ENCODE data around the gene CRY2.
A peak's percentile ranks its signal among the peaks of the same experiment; 100 is the strongest.
"Not testable (repeated sequence)": the region's sequence is repeated elsewhere in the genome, so short reads cannot be mapped to it uniquely, and the experiment has no call there.

The CRY2 gene

DNA sequence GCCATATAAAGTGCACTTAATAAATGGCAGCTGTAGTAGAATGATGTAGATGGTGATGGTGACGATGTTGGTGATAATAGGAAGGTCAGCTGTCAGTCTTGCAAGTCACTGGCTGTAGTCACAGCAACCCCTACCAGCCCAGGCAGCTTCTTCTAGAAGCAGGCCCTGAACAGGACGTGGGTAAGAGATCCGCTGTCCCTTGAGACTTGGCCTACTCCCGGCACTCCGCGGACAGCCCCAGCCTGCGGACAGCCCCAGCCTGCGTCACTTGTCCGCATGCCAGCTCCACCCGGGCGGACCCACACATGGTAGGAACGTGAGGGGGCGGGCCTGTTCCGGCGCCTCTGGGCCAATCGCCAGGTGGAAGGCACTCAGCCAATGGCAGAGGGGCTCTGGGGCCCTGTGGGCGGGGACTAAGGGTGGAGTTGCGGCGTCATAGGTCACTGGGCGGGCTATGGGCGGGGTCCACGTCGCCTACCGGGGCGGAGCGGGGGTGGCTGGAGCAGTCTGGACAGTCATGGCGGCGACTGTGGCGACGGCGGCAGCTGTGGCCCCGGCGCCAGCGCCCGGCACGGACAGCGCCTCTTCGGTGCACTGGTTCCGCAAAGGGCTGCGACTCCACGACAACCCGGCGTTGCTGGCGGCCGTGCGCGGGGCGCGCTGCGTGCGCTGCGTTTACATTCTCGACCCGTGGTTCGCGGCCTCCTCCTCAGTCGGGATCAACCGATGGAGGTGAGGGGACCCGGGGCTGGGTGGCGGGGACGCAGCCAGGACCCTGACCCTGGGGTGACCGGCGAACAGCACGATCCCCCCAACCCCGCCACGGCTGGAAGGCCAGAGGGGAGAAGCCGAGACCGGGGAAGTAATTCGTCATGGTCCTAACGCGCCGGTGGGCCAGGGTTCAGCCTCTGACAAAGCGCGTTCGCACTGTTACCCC, at the start of gene CRY2:
CRY2 (plus strand) TSS at position 502 of the 937 bp plus-strand sequence; CDS start at position 518, 16 bp downstream.
- peak; percentile 92 for DNase-seq (ENCODE audit: low spot score)

DNA sequence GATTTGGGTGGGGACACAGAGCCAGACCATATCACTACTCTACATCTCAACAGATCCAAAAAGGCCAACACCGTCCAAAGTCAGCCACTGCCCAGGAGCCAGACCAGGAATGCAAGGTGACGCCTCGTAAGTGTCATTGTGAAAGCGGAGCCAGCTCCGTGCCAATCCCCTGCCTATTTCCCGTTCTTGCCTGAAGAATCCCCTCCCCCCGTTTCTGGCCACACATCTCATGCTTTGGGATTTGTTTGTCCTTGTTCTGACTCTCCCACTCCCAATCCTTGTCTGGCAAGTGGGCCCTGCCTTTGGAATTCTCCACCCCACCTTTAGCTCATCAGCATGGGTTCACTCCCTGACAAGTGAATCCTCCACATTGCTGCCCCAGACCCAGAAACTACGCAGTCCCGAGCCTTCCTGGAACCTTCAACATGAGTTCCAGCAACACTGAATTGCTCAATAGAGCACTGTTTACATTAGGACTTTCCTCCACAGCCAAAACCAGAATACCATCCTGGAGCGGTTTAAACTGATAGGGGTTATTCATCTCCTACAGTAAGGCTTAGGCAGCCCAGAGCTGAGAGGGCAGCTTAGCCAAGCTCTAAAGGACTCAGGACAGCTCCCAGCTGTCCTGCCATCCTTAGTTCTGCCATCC, 48.4 kb upstream of the CRY2 start:
- peak; percentile 26 for DNase-seq (ENCODE audit: low spot score)

- no peak for DNase-seq (ENCODE audit: low spot score)
Observed at GRCh38 chr11:45799562-45799961, 47.7 kb upstream of the CRY2 start.

DNA sequence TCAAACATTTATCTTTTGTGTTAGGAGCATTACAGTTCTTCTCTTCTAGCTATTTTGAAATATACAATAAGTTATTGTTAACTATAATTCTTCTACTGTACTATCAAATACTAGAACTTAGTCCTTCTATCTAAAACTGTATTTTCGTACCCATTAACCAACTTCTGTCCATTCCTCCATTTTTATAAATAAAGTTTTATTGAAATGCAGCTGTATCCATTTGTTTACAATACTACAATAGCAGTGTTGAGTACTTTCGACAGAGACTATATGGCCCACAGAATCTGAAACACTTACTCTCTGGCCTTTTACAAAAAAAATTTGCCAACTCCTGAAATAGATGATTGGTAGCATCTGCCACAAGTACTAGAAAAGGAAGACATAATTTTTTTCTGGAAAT, 47.0 kb upstream of the CRY2 start:
- no peak for DNase-seq (ENCODE audit: low spot score)

GRCh38 chr11:45801723-45802315, 45.5 kb upstream of the CRY2 start:
- DNase-seq (ENCODE audit: low spot score), result no peak

DNA sequence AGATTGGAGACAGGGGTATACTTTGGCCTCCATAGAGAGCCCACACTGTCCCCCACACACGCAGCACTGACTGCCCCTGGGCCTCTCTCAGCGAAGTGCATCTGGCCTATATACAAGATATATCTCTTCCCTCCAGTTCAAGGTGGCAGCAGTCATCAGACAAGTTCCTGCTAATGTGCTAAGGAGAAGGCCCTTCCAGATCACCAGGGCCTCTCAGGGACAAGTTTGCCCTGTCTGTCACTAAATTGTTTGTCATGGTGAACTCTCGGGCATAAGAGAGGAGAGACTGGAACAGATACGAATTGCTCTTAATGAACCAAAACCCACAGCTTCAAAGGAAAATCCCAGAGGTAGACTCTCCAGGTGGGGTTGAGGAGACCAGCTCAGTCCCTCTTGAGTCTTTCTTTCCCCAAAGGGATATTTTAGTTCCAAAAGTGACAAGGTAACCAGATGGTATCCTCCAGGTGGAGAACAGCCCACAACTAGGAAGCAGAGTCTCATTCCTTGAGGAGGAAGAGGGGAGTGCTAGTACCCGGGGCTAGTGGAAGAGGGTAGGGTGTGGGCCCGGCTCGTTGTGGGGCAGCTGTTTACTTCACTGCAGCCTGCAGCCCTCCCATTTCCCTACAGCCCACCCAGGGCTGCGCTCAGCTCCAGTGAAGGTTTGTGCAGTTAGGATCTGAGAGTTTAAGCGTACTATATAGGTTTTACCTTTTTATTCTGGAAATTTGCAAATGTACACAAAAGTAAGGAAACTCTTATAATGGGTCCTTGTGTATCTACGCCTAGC, 44.6 kb upstream of the CRY2 start:
- DNase-seq (ENCODE audit: low spot score), result no peak

- no peak for DNase-seq (ENCODE audit: low spot score)
Observed at GRCh38 chr11:45803971-45804760, 43.1 kb upstream of the CRY2 start.

GRCh38 chr11:45804761-45805304, 42.4 kb upstream of the CRY2 start, which contains the start of gene SLC35C1:
Gene SLC35C1 (plus strand): TSS chr11:45805149. CDS start chr11:45805802, 653 bp downstream.
- DNase-seq (ENCODE audit: low spot score), result peak; percentile 91

GRCh38 chr11:45805305-45806071, 41.8 kb upstream of the CRY2 start:
- DNase-seq (ENCODE audit: low spot score), result peak; percentile 22

DNA sequence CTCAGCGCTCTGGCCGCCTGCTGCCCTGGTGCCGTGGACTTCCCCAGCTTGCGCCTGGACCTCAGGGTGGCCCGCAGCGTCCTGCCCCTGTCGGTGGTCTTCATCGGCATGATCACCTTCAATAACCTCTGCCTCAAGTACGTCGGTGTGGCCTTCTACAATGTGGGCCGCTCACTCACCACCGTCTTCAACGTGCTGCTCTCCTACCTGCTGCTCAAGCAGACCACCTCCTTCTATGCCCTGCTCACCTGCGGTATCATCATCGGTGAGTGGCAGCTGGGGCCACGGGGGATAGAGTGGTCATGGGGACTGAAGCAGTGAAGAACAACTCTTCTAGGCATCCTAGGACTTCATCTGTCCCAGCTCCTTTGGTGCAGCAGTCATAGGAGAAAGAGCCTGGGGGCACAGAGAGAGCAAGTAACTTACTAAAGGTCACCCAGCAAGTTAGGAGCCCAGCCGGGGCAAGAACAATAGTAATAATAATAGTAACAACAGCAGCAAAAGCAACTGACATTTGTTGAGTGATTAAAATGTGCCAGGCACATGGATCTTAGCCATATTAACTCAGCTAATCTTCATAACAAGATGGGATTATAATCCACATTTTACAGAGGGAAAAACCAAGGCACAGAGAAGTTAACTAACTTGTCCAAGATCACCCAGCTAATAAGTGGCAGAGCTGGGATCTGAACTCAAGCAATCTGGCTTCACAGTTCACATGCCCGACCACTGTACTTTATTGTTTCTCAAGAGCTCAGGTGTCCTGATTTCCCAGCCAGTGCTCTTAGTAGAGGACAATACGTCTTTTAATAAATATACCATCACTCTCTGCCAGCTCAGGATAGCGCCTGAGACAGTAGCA, 41.0 kb upstream of the CRY2 start:
- DNase-seq (ENCODE audit: low spot score), result no peak

- DNase-seq (ENCODE audit: low spot score), result no peak
Observed at GRCh38 chr11:45806937-45807791, 40.1 kb upstream of the CRY2 start.

GRCh38 chr11:45807792-45808238, 39.5 kb upstream of the CRY2 start:
- DNase-seq (ENCODE audit: low spot score), result no peak

DNA sequence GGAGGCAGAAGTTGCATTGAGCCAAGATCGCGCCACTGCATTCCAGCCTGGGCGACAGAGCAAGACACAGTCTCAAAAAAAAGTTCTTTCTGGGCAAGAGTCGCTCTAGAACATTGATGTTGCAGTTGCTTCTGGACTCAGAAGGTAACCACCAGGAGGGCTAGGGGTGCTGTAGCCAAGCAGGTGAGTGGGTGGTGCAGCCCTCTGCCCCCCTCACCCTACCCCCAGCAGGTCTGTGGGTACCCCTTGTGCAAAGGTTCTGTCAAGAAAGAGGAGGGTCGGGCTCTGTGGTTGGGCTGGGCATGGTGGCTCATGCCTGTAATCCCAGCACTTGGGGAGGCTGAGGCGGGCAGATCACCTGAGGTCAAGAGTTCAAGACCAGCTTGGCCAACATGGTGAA, 38.8 kb upstream of the CRY2 start:
- DNase-seq (ENCODE audit: low spot score), result not testable (repeated sequence)

GRCh38 chr11:45809456-45810395, 37.5 kb upstream of the CRY2 start:
- no peak for DNase-seq (ENCODE audit: low spot score)

DNA sequence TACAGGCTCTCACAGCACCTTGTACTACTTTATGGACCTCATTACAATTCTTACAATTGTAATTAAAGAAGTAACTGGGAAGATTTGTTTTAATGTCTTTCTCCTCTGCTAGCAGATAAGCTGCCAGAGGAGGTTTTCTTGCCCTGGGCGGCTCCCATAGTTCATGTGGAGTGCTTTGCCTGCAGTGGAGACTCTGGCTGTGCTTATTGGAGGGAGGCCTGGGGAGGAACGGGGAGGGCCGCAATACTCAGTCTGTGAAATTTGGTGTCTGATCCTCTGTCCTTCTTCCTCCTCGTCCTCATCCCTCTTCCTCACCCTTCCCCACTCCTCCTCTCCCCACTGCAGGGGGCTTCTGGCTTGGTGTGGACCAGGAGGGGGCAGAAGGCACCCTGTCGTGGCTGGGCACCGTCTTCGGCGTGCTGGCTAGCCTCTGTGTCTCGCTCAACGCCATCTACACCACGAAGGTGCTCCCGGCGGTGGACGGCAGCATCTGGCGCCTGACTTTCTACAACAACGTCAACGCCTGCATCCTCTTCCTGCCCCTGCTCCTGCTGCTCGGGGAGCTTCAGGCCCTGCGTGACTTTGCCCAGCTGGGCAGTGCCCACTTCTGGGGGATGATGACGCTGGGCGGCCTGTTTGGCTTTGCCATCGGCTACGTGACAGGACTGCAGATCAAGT, 36.7 kb upstream of the CRY2 start:
- DNase-seq (ENCODE audit: low spot score), result no peak

DNA sequence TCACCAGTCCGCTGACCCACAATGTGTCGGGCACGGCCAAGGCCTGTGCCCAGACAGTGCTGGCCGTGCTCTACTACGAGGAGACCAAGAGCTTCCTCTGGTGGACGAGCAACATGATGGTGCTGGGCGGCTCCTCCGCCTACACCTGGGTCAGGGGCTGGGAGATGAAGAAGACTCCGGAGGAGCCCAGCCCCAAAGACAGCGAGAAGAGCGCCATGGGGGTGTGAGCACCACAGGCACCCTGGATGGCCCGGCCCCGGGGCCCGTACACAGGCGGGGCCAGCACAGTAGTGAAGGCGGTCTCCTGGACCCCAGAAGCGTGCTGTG, 36.2 kb upstream of the CRY2 start:
- DNase-seq (ENCODE audit: low spot score), result no peak
